Fibroblast of skin of right biceps (primary cell): ENCODE measurements around the gene COMMD4.
A peak's percentile ranks its signal among the peaks of the same experiment; 100 is the strongest.
"Not testable (repeated sequence)": the region's sequence is repeated elsewhere in the genome, so short reads cannot be mapped to it uniquely, and the experiment has no call there.

ENCODE experiments used
- DNase-seq: peaks from one replicate; pipeline ENCODE4 v3.0.0-alpha.2; 2013

COMMD4 gene

DNA sequence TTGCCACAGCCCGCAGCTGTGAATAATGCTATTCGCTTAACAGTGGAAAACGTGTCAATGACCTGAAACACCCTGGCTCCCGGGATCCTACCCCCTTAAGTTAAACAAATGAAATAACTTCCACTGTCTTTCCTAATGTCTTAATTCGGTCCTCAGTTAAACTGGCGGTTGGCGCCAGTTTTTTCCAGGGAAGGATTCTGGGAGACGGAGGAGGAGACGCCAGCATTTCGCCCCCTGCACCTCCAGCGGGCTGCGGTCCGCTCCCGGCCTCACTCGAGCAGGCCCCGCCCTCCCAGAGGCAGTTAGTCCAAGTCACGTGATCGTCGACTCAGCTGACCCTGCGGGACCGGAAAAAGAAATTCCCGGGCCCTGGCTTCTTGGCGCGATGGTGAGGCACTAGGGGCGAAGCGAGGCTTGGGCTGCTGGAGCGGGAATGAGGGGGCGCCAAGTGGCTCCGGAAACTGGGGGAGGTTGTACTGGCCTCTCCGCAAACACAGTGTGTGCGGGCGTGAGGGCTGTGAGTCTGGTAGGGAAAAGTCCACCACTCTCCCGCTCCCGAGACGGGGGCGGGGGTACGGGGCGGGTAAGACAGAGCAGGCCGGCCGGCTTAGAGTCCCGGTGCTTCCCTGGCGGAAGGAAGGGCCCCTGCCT, at the start of gene COMMD4:
COMMD4 (plus strand) TSS at position 359 of the 651 bp plus-strand sequence; CDS start at position 386, 27 bp downstream.
- peak; percentile 98 for DNase-seq

DNA sequence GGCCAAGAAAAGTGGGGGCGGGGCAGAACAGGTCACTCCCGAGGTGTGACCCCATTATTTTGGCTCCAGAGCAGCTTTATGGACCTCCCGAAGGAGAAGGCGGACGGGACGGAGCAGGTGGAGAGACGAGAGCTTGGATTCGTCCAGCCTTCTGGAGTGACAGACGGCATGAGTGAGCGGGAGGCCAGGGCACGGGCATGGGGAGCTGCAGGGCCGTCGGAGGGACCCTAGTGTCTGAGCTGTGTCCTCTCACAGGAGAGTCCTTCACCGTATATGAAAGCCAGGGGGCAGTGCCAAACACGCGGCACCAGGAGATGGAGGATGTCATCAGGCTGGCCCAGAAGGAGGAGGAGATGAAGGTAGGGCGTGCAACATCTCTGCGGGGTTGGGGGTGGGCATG, 42.2 kb upstream of the COMMD4 start:
- not testable (repeated sequence) for DNase-seq

DNA sequence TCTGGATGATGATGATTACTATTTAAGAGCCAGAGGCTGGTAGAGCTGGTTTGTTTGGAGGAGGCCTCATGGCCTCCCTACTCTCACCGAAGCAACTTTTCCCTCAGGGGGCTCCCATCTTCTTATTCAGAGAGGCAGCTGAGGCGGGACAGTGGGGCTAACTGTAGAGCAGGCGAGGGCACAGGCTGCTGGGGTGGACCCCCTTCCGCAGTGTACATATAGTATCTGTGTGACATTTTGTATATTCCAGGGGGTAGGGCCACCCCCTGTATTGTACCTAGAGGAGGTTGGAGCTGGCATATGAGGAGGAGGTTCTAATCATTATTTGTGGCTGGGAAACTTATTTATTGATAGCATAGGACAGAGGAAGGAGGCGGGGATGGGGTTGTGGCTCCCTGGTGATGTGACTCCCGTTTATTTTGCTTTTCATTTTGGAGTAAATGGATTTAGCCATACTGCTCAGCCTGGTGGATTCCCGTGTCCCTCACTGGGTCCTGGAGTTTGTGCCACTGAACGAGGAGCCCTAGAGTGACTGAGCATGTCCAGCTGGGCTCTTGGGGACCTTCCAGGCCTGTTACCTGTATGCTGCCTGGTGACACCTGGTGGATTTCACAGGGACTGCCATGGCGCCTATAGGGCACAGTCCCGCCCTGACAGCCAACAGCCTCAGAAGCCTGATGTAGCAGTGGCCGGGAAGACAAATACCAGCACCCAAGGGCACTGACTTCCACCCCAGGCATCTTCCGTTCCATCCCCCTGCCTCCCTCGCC, 37.1 kb upstream of the COMMD4 start:
- DNase-seq, result not testable (repeated sequence)

DNA sequence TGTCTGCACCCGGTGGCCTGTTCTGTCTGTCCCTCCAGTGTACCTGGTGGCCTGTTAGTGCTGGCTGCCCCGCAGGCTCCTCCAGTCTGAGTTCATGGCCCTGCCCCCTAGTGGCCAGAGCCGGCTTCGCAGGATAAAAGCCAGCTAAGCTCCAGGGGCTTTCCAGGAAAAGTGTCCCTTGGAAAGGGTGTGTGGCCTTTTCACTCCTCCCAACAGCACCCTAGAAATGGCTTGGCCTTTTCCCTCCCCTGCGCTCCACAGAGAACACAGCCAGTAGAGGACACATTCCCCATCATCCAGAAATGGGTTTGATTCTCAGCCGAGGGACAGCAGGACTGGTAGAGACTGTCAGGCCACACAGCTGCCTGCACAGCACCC, 36.6 kb upstream of the COMMD4 start:
- DNase-seq, result not testable (repeated sequence)

DNA sequence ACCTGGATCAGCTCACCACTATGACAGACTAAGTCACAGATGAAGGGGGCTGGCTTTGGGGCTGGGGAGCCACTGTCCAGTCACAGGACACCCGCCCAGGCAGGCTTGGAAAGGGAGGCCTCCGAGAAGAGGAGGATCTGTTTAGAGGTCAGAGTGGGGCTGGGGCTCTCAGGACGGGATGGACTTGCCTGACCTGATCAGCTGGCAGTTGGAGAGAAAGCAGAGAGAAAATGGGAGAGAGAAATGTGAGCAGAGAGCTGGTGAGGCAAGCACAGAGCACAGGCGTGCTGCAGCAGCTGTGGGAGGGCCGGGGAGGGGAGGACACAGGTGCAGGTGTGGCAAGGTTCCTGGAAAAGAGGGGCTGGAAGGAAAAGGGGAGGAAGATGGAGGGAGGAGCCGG, 35.8 kb upstream of the COMMD4 start:
- DNase-seq, result not testable (repeated sequence)

DNA sequence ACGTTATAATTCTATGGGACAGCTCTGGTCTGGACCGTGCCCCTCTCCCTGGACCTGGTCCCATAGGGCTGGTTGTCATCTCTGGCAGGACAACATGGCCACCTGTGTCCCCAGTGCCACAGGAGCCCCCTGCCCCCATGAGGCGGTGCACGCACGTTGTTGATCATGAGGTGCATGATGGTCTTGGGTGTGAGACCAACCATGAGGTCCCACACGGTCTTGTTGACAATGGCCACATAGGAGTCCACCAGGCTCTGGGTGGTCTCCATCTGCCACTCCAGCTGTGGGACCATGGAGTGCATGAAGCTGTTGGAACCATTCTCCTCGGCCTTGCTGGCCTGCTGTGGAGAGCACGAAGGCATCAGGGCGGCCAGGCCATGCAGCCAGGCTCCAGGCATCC, 33.5 kb upstream of the COMMD4 start:
- no peak for DNase-seq

DNA sequence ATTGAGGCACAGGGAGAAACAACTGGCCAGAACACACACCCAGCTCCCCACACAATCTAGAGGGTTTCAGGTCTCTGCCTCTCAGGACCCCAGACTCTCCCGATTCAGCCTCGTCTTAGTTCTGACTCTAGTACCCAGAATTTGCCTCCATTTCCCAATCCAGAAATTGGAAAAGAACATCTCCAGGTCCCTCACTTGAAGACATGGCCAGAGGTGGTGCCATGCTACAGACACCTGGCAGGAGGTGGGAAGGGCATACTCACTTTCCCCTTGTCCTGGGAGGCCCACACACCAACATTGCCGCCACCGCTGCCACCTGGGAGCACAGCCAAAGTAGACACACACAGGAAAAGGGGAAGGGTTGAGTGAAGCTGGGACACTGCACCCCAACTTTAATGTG, 33.1 kb upstream of the COMMD4 start:
- DNase-seq, result not testable (repeated sequence)

DNA sequence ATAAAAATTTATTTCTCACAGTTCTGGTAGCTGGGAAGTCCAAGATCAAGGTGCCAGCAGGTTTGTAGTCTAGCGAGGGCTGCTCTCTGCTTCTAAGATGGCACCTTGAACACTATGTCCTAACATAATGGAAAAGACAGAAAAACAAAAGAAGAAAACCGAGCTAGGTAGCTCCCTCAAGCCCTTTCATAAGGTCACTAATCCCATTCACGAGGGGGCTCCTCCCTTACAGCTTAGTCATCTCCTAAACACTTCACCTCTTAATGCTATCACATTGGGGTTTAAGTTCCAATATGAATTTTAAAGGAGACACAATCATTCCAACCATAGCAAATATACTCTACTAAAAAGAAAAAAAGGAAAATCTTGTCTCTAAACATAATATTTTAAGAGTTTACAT, 29.7 kb upstream of the COMMD4 start:
- no peak for DNase-seq

DNA sequence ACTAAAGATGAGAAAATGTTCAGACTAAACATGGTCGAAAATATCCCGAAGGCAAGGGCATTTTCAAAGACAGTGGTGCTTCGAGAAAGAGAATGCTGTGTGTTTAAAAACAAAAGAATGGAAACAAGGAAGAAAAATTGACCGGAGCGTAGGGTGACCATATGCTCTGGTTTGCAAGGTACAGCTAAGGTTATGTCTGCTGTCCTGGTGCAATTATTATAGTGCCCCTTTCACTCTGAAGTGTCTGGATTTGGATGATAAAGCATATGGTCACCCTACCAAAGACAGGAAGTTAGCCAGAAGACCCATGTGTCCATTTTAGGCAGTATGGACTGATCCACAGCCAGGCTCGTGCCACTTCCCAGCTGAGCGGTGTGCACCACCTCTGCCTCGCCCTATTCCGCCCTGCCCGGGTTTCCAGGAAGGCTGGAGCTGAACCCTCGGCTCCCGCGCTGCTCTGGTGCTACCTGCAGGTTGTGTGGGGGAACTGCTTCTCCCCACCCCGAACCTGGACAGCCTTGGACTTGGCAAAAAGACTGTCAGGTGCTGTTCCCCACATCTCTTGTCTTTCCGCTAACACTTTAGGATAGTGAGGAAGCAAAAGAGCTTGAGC, 28.0 kb upstream of the COMMD4 start:
- peak; percentile 20 for DNase-seq

DNA sequence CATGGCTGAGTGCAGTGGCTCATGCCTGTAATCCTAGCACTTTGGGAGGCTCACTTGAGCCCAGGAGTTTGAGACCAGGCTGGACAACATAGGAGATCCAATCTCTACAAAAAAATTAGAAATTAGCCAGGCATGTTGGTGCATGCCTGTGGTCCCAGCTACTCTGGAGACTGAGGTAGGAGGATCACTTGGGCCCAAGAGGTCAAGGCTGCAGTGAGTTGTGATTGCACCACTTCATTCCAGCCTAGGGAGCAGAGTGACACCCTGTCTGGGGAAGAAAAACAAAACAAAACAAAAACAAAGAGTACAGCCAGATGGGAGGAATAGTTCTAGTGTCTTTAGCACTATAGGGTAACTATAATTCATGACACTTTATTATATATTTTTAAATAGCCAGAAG, 26.2 kb upstream of the COMMD4 start:
- DNase-seq, result no peak

DNA sequence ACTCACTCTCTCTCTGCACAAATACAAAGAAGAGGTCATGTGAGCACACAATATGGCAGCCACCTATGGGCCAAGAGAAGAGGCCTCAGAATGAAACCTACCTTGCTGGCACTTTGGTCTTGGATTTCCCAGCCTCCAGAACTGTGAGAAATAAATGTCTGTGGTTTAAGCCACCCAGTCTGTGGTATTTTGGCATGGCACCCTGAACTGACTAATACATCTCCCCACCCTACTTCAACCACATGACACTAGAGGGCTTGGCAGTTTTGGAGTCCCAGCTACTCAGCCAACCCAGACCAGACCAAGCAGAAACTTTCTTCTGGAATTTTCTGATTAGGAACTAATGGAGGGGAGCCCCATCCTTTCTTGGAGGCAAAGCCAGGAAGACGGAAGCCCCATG, 23.3 kb upstream of the COMMD4 start:
- DNase-seq, result peak; percentile 28

DNA sequence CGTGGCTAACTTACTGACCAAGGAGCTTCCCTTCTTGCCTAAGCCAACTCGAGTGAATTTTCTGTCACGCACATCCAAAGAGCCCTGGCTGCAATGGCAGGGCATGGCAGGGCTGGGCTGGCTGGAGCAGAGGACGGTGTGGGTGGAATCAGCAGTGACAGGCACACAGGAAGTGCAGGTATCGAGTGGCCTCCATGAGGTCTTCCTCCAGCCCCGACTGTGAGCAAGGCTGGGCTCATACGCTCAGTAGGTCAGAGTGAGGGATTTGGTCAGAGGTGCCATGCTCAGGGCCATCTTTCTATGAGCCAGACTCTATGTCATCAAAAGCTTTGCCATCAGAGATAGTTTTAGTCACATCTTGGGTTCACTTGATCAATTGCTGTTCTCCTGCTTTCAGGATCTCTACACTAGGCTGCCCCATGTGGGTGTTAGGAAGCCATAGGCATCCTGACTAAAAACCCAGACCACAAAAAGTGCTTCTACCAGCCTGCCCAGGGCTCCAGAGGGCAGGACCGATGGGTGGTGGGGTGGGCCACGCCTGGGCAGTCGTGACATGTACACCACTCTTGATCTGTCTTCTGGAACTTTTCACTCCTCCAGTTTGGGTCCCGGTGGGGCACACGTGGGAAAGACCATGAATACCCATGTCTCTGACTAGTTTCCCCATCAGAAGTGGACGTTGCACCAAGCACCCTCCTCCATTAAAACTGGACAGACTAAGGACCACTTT, 22.6 kb upstream of the COMMD4 start:
- DNase-seq, result no peak

DNA sequence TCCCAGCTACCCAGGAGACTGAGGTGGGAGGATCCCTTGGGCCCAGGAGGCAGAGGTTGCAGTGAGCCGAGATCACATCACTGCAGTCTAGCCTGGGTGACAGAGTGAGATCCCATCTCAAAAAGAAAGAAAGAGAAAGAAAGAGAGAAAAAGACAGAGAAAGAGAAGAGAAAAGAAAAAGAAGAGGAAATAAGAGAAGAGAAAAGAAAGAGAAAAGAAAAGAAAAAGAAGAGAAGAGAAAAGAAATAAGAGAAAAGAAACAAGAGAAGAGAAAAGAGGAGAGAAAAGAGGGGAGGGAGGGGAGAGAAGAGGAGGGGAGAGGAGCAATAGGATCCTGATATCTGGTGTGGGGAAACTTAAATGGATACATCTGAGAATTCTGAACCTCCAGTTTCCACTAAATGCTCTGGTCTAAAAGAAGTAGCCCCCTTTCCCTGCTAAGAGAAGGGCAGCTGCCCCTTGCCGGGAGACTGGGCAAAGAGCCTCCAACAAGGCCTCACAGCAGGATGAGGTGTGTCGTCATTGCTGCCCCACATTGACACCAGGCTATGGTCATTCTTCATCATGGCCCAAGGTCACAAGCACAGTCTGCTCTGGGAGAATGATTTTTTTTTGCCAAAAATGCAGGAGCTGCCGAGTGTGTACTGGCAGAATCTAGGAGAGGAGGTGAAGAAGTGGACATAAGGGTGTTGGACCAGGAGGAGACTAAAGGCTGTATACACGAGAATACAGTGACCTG, 21.1 kb upstream of the COMMD4 start:
- no peak for DNase-seq

DNA sequence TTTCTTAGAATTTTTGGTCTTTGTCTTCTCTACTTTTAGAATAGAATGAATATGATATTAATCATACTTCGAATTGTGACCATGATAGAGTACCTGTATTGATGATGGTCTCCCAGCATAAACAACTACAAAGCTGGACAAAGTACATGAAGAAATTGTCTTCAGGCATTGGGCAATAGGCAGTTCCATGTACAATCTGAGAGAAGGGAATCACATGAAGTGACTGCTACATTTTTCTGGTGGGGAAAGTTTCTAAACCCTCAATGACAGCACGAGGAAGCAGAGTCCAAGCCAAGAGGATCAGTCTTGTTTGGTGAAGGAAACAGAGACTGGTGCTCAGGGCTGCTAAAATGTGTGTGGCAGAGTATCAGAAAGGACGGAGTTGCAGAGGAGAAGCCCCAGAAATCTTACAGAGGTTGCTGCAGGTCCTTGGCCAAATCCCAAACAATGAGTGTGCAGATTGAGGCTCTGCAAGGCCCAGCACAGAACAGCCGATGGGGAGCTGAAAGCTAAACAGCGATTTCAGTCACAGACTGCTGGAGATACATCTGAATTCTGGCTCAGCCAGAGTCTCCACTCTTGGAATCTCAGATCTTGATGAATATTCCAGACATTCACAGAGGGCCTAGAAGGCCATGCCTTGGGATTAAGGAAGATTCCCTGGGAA, 16.5 kb upstream of the COMMD4 start:
- not testable (repeated sequence) for DNase-seq

DNA sequence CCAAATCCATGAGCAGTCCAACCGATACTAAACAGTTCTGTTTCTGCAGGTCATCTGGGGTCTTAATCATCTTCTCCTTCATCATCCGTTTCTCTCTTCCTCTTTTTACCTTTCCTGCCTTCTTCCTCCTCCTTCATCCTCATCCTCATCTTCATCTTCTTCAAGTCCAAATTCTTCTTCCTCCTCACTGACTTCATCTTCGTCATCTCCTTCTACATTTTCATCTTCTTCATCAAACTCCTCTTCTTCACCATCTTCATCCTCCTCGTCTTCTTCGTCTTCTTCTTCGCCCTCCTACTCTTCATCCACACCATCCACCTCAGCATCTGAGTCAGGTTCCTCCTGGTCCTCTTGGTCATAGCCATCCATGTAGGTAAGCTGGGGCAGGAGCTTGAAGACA, 14.2 kb upstream of the COMMD4 start:
- DNase-seq, result no peak

DNA sequence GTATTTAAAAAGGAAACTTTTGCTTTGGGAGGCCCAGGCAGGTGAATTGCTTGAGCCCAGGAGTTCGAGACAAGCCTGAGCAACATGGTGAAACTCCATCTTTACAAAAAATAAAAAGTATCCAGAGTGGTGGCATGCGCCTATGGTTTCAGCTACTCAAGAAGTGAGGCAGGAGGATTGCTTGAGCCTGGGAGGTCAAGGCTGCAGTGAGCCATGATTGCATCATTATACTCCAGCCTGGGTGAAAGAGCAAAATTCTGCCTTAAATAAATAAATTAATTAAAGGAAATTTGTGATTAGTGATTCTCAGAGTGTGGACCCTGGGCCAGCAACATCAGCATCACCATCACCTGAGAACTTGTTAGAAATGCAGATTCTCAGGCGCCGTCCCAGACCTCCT, 9.9 kb upstream of the COMMD4 start:
- DNase-seq, result no peak

DNA sequence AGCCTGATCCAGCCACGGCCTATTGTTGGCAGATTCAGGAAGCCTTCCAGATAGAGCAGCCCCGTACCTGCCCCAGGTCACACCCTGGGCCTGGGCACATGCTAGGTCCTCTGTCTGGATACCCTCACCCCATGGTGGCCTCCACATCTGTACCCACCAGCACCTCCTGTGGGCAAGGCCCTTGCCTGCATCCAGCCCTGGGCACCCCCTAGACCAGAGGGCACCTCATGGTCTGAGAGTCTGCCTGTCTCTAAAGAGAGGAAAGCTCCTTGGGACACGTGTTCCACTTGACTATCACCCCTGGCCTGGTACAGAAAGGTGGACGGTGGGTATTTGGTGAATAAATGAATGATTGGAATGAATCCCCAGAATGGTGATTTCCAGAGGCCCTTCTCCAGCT, 8.9 kb upstream of the COMMD4 start:
- DNase-seq, result no peak

DNA sequence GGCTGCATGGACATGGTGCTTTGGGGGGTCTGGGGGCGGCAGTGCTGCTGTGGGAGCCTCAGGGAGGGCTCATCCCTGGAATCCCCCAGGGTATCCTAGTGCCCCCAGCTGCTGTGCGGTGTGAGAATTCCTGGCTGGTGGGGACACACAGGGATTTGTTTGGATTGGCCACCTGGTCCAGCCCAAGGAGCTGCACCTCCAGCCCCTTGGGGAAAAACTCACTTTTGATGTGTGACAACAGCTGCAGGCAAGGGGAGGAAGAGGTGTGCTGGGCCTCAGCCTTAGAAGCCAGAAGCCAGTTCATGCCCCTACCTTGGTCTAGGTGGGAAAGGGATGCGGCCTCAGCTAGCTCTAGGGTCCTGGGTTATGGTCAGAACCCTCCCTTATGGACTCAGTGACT, 8.4 kb upstream of the COMMD4 start:
- no peak for DNase-seq

DNA sequence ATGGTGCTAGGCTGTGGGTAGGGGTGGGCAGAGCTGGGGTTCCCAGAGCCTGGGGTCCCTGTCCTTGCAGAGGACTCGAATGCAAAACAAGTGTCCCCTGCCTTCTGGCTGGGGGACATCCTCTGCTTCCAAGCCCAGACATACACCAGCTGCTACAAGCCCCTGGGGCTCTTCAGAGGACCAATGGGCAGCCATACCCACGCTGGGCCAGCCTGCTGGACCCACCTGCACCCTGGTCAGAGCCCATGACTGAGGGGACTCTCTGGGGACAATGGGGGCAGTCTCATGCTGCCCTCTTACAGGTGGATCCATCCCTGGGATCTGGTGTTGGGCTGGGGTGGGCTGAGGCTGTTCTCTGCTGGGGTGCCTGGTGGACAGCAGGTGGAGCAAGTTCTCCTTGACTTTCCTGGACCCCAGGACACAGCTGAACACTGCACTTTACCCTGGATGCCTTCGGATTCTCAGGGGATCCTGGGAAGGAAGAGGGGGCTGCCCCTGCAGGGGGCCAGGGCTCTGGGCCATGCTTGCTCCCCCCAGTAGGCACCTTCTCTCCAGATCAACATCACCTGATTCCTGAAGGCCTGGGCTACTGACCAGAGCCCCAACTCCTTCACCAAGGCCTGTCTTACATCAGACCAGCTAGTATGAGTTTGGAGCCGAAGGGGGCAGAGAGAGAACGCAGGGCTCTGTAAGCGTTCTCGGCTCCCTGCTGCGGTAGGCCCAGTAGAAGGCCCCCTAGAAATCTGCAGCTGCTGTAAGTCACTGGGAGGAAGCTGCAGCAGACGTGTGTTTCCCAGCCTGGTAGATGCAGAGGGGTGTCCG, 7.2 kb upstream of the COMMD4 start:
- DNase-seq, result no peak

DNA sequence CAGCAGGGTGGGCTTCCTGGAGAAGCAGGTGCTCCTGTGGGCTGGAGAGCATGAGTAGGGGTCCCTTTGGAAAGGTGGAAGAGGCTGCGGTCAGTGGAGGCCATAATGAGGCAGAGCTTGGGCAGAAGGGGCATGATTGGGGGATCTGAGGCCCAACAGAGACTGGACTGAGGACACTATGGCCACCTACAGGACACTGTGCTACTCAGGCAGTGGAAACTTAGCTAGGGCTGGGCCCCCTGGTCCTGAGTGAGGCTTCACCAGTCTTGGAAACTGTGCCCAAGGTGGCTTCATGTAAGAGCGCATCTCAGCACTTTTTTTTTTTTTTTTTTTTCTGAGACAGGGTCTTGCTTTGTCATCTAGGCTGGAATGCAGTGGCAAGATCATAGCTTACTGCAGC, 6.3 kb upstream of the COMMD4 start:
- no peak for DNase-seq

DNA sequence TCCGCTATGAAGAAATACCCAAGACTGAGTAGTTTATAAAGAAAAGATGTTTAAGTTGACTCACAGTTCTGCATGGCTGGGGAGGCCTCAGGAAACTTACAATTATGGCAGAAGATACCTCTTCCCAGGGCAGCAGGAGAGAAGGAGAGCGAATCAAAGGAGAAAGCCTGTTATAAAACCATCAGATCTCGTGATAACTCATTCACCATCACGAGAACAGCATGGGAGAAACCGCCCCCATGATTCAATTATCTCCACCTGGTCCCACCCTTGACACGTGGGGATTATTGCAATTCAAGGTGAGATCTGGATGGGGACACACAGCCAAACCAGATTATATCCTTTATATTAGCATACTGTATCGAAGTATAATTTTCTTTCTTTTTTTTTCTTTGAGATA, 3.8 kb upstream of the COMMD4 start:
- not testable (repeated sequence) for DNase-seq
